NCI-H2227 (cell line): ENCODE data around the gene MATN4.

Experiments used
- DNase-seq: peaks from one replicate; lab custom pipeline; 2025; ENCODE audit not compliant: unreplicated experiment; lab: John Stamatoyannopoulos, UW

The MATN4 gene

GRCh38 chr20:45254383-45255262 is 53.5 kb downstream of the MATN4 start, which contains the start of gene SLPI:
Gene SLPI, minus strand, starts transcription at chr20:45254564. Its CDS starts 21 bp downstream, at chr20:45254543.
- no peak for DNase-seq

- no peak for DNase-seq
These were observed 54.8 kb downstream of the MATN4 start for GRCh38 chr20:45253261-45253660.

GRCh38 chr20:45251884-45252560 is 56.1 kb downstream of the MATN4 start:
- no peak for DNase-seq

- DNase-seq = no peak
These were observed 59.5 kb downstream of the MATN4 start for GRCh38 chr20:45248609-45249008.

- DNase-seq = no peak
These were observed 60.2 kb downstream of the MATN4 start for GRCh38 chr20:45247865-45248264.

- DNase-seq = no peak
These were observed 62.0 kb downstream of the MATN4 start for GRCh38 chr20:45246109-45246508.
